SK-N-SH treated with all-trans-retinoic acid at 6 μM for 48 hours (cell line): ENCODE measurements around the gene HELLS.
"Not testable (repeated sequence)": the region's sequence is repeated elsewhere in the genome, so short reads cannot be mapped to it uniquely, and the experiment has no call there.

ENCODE experiments used
- ATAC-seq: fragments of 200-7000 bp; cut with Tn5 transposase; 3 replicates; pipeline ENCODE4 v1.9.1; 2020; ENCODE audit warnings: mild to moderate bottlenecking, moderate library complexity
- BACH2 ChIP-seq: fragments of 250-450 bp; sonication (Bioruptor Pico); IDR thresholded peaks from 2 replicates; pipeline ENCODE4 v1.9.0; 2021; ENCODE audit warnings: mild to moderate bottlenecking, borderline replicate concordance
- CREB5 ChIP-seq: fragments of 250-450 bp; sonication (Bioruptor Pico); IDR thresholded peaks from 2 replicates; pipeline ENCODE4 v1.5.1; 2020; ENCODE audit warnings: low read depth, mild to moderate bottlenecking, moderate library complexity
- CSDC2 ChIP-seq: fragments of 250-450 bp; sonication (Bioruptor Pico); IDR thresholded peaks from 2 replicates; pipeline ENCODE4 v1.5.0; 2020; ENCODE audit warnings: mild to moderate bottlenecking, moderate library complexity
- CSRNP3 ChIP-seq: fragments of 250-450 bp; sonication (Bioruptor Pico); IDR thresholded peaks from 2 replicates; pipeline ENCODE4 v1.5.1; 2021; ENCODE audit warnings: mild to moderate bottlenecking, moderate library complexity
- ESRRG ChIP-seq: fragments of 250-450 bp; sonication (Bioruptor Pico); IDR thresholded peaks from 2 replicates; pipeline ENCODE4 v1.6.1; 2021; ENCODE audit warnings: mild to moderate bottlenecking
- GLIS3 ChIP-seq: fragments of 250-450 bp; sonication (Bioruptor Pico); IDR thresholded peaks from 2 replicates; pipeline ENCODE4 v1.5.0; 2020; ENCODE audit warnings: mild to moderate bottlenecking, moderate library complexity
- ISL1 ChIP-seq: fragments of 250-450 bp; sonication (Bioruptor Pico); IDR thresholded peaks from 2 replicates; pipeline ENCODE4 v2.1.2; 2022; ENCODE audit warnings: mild to moderate bottlenecking, moderate library complexity
- OSR1 ChIP-seq: fragments of 250-450 bp; sonication (Bioruptor Pico); IDR thresholded peaks from 2 replicates; pipeline ENCODE4 v1.8.0; 2022; ENCODE audit warnings: moderate library complexity, mild to moderate bottlenecking, inconsistent platforms
- POU6F1 ChIP-seq: fragments of 250-450 bp; sonication (Bioruptor Pico); IDR thresholded peaks from 2 replicates; pipeline ENCODE4 v1.8.0; 2021; ENCODE audit warnings: low read depth, mild to moderate bottlenecking, moderate library complexity, borderline replicate concordance
- TCF4 ChIP-seq: fragments of 250-450 bp; sonication (Bioruptor Pico); IDR thresholded peaks from 2 replicates; pipeline ENCODE4 v1.8.0; 2021; ENCODE audit warnings: mild to moderate bottlenecking, moderate library complexity, borderline replicate concordance
- TOX ChIP-seq: fragments of 250-450 bp; sonication (Bioruptor Pico); IDR thresholded peaks from 2 replicates; pipeline ENCODE4 v1.8.0; 2021; ENCODE audit warnings: mild to moderate bottlenecking, moderate library complexity, borderline replicate concordance
- TSHZ2 ChIP-seq: fragments of 250-450 bp; sonication (Bioruptor Pico); IDR thresholded peaks from 2 replicates; pipeline ENCODE4 v1.5.0; 2020; ENCODE audit warnings: mild to moderate bottlenecking, moderate library complexity
- ZC3H10 ChIP-seq: fragments of 250-450 bp; sonication (Bioruptor Pico); IDR thresholded peaks from 2 replicates; pipeline ENCODE4 v1.5.1; 2021; ENCODE audit warnings: mild to moderate bottlenecking, moderate library complexity
- ZFP30 ChIP-seq: fragments of 450-650 bp; formaldehyde crosslinking; IDR thresholded peaks from 2 replicates; pipeline ENCODE4 v1.5.0; 2022; ENCODE audit warnings: mild to moderate bottlenecking, moderate library complexity
- ZNF70 ChIP-seq: fragments of 450-650 bp; formaldehyde crosslinking; IDR thresholded peaks from 2 replicates; pipeline ENCODE4 v1.5.0; 2020; ENCODE audit warnings: mild to moderate bottlenecking, moderate library complexity
- ZNF8 ChIP-seq: fragments of 450-650 bp; formaldehyde crosslinking; IDR thresholded peaks from 2 replicates; pipeline ENCODE4 v1.5.0; 2020; ENCODE audit warnings: mild to moderate bottlenecking, moderate library complexity

Gene HELLS

GRCh38 chr10:94632954-94633353 lies 87.4 kb downstream of the HELLS start (continued):
- TF ChIP-seq TCF4 (CRISPR knock-in tag) (no peak), POU6F1 (no peak), ZFP30 (no peak), OSR1 (no peak)

- not testable (repeated sequence) for ATAC-seq
Observed at GRCh38 chr10:94638097-94638496, 92.5 kb downstream of the HELLS start.

- TF ChIP-seq ZNF70 (CRISPR knock-in tag) (no peak), OSR1 (no peak), POU6F1 (no peak), TCF4 (CRISPR knock-in tag) (no peak), ZC3H10 (CRISPR knock-in tag) (no peak), TSHZ2 (CRISPR knock-in tag) (no peak), CSDC2 (CRISPR knock-in tag) (no peak), BACH2 (CRISPR knock-in tag) (no peak), ZNF8 (CRISPR knock-in tag) (no peak), CREB5 (CRISPR knock-in tag) (no peak), CSRNP3 (CRISPR knock-in tag) (no peak), ESRRG (CRISPR knock-in tag) (no peak)
- no peak for ATAC-seq
Observed at GRCh38 chr10:94639902-94640301, 94.3 kb downstream of the HELLS start.

- TF ChIP-seq ISL1 (CRISPR knock-in tag) (peak; percentile 40; the same call in 1 of the 2 replicates), ZFP30 (no peak), TOX (CRISPR knock-in tag) (no peak), TCF4 (CRISPR knock-in tag) (0 out of 2 replicates have a peak, but pooled peaks have one; percentile 24)
Observed at GRCh38 chr10:94640562-94640961, 95.0 kb downstream of the HELLS start.

GRCh38 chr10:94641480-94641879 lies 95.9 kb downstream of the HELLS start:
- no peak for TF ChIP-seq BACH2 (CRISPR knock-in tag)
- peak; percentile 77 for TF ChIP-seq ISL1 (CRISPR knock-in tag)
- peak; percentile 20; the same call in 1 of the 2 replicates for TF ChIP-seq CREB5 (CRISPR knock-in tag)
- TF ChIP-seq GLIS3 (CRISPR knock-in tag) = 0 out of 2 replicates have a peak, but pooled peaks have one; percentile 48
- ATAC-seq = no peak; the same call in 2 of the 3 replicates

More at GRCh38 chr10:94640562-94640961, 95.0 kb downstream of the HELLS start:
- no peak; the same call in 2 of the 3 replicates for ATAC-seq
